ENCODE measurements around the gene ARSK.

The ARSK gene

GRCh38 chr5:95554647-95555548 is at the start of gene ARSK, which contains the start of gene SKIC3:
ARSK (plus strand) TSS chr5:95555101; CDS start chr5:95555279, 178 bp downstream.
SKIC3 (minus strand) TSS chr5:95554977; CDS start chr5:95547150, 7,827 bp downstream.
- peak; percentile 87 for DNase-seq (ENCODE audit: low read depth)

GRCh38 chr5:95508550-95508949 is 46.4 kb upstream of the ARSK start:
- DNase-seq (ENCODE audit: low read depth) = no peak

GRCh38 chr5:95511606-95512005 is 43.3 kb upstream of the ARSK start:
- no peak for DNase-seq (ENCODE audit: low read depth)

GRCh38 chr5:95518417-95518816 is 36.5 kb upstream of the ARSK start:
- no peak for DNase-seq (ENCODE audit: low read depth)

- DNase-seq (ENCODE audit: low read depth) = no peak
Measured at GRCh38 chr5:95519151-95519550, 35.8 kb upstream of the ARSK start.

GRCh38 chr5:95519681-95520080 is 35.2 kb upstream of the ARSK start:
- no peak for DNase-seq (ENCODE audit: low read depth)

GRCh38 chr5:95520206-95520605 is 34.7 kb upstream of the ARSK start:
- DNase-seq (ENCODE audit: low read depth) = no peak

GRCh38 chr5:95524423-95524822 is 30.5 kb upstream of the ARSK start:
- DNase-seq (ENCODE audit: low read depth) = no peak

- no peak for DNase-seq (ENCODE audit: low read depth)
Measured at GRCh38 chr5:95526871-95527270, 28.0 kb upstream of the ARSK start.

- no peak for DNase-seq (ENCODE audit: low read depth)
Measured at GRCh38 chr5:95528565-95528964, 26.3 kb upstream of the ARSK start.

- DNase-seq (ENCODE audit: low read depth) = no peak
Measured at GRCh38 chr5:95530416-95530815, 24.5 kb upstream of the ARSK start.

GRCh38 chr5:95531491-95531890 is 23.4 kb upstream of the ARSK start:
- DNase-seq (ENCODE audit: low read depth) = no peak

- no peak for DNase-seq (ENCODE audit: low read depth)
Measured at GRCh38 chr5:95532415-95532814, 22.5 kb upstream of the ARSK start.

GRCh38 chr5:95533106-95533505 is 21.8 kb upstream of the ARSK start:
- DNase-seq (ENCODE audit: low read depth) = no peak

- no peak for DNase-seq (ENCODE audit: low read depth)
Measured at GRCh38 chr5:95533761-95534160, 21.1 kb upstream of the ARSK start.

- no peak for DNase-seq (ENCODE audit: low read depth)
Measured at GRCh38 chr5:95537501-95537900, 17.4 kb upstream of the ARSK start.

- DNase-seq (ENCODE audit: low read depth) = no peak
Measured at GRCh38 chr5:95543017-95543705, 11.7 kb upstream of the ARSK start.

GRCh38 chr5:95549030-95549429 is 5.9 kb upstream of the ARSK start:
- no peak for DNase-seq (ENCODE audit: low read depth)

- no peak for DNase-seq (ENCODE audit: low read depth)
Measured at GRCh38 chr5:95554331-95554646, 612 bp upstream of the ARSK start.

- DNase-seq (ENCODE audit: low read depth) = no peak
Measured at GRCh38 chr5:95555553-95555952, 652 bp downstream of the ARSK start.

GRCh38 chr5:95557841-95558240 is 2.9 kb downstream of the ARSK start:
- no peak for DNase-seq (ENCODE audit: low read depth)

GRCh38 chr5:95562282-95562681 is 7.4 kb downstream of the ARSK start:
- DNase-seq (ENCODE audit: low read depth) = no peak

GRCh38 chr5:95563367-95563766 is 8.5 kb downstream of the ARSK start:
- DNase-seq (ENCODE audit: low read depth) = no peak

Data from stimulated activated CD4-positive, alpha-beta T cell treated with anti-CD3 and anti-CD28 coated beads, Interleukin-2, amount 100 ng/mL, for 4 hours (primary cell).